ENCODE measurements around the gene KRT35.

- no peak for TF ChIP-seq POLR2A (IDR thresholded peaks at IDR 0.05; ENCODE audit: low read length)
- no peak for TF ChIP-seq GATA1 (IDR thresholded peaks at IDR 0.05; ENCODE audit: low read depth, low read length)
These were observed 13.6 kb upstream of the KRT35 start for GRCh38 chr17:41494524-41494923.
